ENCODE data around the gene SNAPC4. TPM values are rescaled to one million over a fixed set of nuclear protein-coding genes. Genes with fewer than 3 reads are reported as not detected.
"Not testable (repeated sequence)": the region's sequence is repeated elsewhere in the genome, so short reads cannot be mapped to it uniquely, and the experiment has no call there.

SNAPC4 gene
- polyA plus RNA-seq, 1 donor: 13.6 TPM

GRCh38 chr9:136358016-136358415 lies 42.0 kb downstream of the SNAPC4 start:
- DNase-seq: no peak

DNA sequence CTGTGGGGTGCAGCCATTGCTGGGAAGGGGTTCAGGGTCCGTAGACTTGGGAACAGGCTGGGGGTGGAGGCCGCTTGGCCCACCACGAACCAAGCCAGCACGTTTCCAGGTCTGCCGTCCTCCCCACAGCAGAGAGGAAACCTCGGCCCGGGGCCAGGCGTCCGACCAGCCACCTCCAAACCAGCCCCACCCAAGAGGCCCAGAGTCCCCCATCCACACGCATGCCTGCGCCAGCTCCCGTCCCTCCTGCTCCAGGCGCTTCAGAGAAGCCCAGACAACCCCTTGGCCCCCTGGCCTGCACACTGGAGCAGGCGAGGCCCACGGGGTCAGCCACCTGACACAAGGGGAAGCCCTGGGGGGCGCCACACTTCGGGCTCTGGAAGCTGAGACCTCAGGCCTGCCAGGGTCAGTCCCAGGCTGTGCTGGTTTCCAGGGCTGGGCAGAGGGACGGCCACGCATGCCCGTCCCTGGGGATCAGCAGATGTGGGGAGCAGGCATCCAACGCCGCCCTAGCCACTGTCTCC lies 42.7 kb downstream of the SNAPC4 start:
- no peak for DNase-seq

- DNase-seq: no peak
These were observed 44.1 kb downstream of the SNAPC4 start for GRCh38 chr9:136355616-136356557.

DNA sequence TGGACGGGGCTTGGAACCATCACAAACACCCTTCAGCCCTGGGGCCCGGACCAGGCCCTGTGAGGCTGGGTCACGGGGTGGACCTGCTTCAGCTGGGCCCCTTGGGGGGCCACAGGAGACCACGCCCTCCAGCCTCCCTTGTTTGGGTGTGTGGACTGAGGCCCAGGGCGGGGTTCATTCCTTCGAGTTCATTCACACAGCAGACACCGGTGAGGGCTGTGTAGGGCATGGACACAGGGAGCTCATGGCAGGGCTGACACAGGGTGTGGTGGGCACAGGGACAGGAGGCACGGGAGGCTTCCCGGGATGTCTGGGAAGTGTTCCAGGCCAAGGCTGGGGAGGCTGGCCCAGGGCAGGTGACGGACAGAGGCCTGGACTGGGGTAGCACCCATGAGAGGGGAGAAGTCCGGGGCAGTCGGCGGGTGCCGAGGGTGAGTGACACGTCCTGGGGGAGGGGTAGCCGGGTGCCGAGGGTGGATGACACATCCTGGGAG lies 45.3 kb downstream of the SNAPC4 start:
- no peak for DNase-seq

- DNase-seq: no peak
These were observed 46.0 kb downstream of the SNAPC4 start for GRCh38 chr9:136353757-136354488.

DNA sequence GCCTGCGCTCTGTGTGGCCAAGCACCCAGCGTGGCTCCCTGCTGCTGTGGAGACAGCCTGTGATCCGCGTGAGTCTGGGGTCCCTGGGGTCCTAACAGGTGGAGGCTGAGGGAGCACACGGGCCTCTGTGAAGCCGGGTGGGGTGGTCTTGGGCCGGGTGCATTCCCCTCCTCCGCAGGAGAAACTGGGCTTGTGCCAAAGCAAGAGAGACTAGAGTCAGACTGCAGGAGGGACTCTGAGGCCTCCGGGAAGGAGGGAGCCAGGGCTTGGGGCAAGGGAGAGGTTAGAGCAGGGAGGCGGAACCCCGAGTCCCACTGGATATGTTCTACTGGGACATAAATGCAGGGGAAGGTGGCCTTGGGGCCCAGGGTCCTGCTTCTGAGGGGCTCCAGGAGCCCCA lies 46.9 kb downstream of the SNAPC4 start:
- no peak for DNase-seq

- DNase-seq: no peak
These were observed 47.3 kb downstream of the SNAPC4 start for GRCh38 chr9:136352682-136353081.

- DNase-seq: not testable (repeated sequence)
These were observed 48.1 kb downstream of the SNAPC4 start for GRCh38 chr9:136351868-136352267.

DNA sequence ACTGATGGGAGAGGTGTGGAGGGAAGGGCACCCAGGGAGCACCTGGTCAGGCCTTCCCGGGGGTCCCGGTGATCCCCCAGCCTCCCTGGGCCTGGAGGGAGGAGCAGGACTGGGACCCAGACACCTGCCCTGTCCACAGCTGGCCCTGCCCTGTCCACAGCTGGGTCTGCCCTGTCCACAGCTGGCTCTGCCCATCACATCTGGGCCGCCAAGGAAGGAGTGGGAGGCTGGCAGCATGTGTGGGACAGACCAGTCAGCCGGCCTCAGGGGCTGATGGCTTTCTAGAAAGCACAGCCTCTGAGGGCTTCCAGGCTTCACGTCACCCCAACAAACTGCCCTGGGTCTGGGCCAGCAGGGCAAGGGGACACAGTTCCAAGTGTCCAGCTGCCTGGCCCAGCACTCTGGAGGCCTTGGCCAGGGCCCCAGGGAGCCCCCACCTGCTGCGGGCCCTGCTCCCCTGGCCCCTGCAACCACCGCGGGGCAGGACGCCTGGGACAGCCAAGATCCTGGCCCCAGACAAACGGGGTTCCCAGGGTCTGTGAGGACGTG lies 48.6 kb downstream of the SNAPC4 start:
- DNase-seq: no peak

Other genes starting within 250 kb of the SNAPC4 start
- gene LHX3, start 195.0 kb downstream of the SNAPC4 start, polyA plus RNA-seq (ENCODE audit: insufficient read length): not detected
- 18.6 TPM for gene QSOX2, start 154.4 kb downstream of the SNAPC4 start, polyA plus RNA-seq (ENCODE audit: insufficient read length)
- gene CCDC187, start 96.1 kb downstream of the SNAPC4 start, polyA plus RNA-seq (ENCODE audit: insufficient read length): 2.2 TPM
- 27.4 TPM for gene GPSM1, start 72.6 kb downstream of the SNAPC4 start, polyA plus RNA-seq (ENCODE audit: insufficient read length)
- gene DNLZ, start 36.4 kb downstream of the SNAPC4 start, polyA plus RNA-seq (ENCODE audit: insufficient read length): 4.3 TPM
- 1.8 TPM for gene CARD9, start 26.5 kb downstream of the SNAPC4 start, polyA plus RNA-seq (ENCODE audit: insufficient read length)
- 59.1 TPM for gene ENTR1, start 10.4 kb upstream of the SNAPC4 start, polyA plus RNA-seq (ENCODE audit: insufficient read length)
- gene PMPCA, start 10.5 kb upstream of the SNAPC4 start, polyA plus RNA-seq (ENCODE audit: insufficient read length): 69.4 TPM
- 12.6 TPM for gene INPP5E, start 39.7 kb upstream of the SNAPC4 start, polyA plus RNA-seq (ENCODE audit: insufficient read length)
- 68.5 TPM for gene SEC16A, start 82.9 kb upstream of the SNAPC4 start, polyA plus RNA-seq (ENCODE audit: insufficient read length)
- 26.4 TPM for gene NOTCH1, start 145.9 kb upstream of the SNAPC4 start, polyA plus RNA-seq (ENCODE audit: insufficient read length)

Data from left kidney (tissue), 2 donors.